Lung (tissue), 12 donors: Measurements from ENCODE around the gene UBXN10. TPM values are rescaled to one million over a fixed set of nuclear protein-coding genes. Genes with fewer than 3 reads are reported as not detected.

Experiments
- ATAC-seq: fragments of 200-7000 bp; cut with Tn5 transposase; one replicate; pipeline ENCODE4 v1.9.1; 2020; ENCODE audit warnings: moderate number of reproducible peaks; ENCODE audit not compliant: insufficient read depth, low FRiP score
- DNase-seq, 3 donors: peaks; one replicate each; pipeline ENCODE4 v3.0.0-alpha.2; 2013 to 2017
- H3K27ac ChIP-seq, 2 donors: one replicate each; pipeline ENCODE4 v1.5.1; 2013; ENCODE audit warnings: mild to moderate bottlenecking in 2 of 2, moderate library complexity in 2 of 2, control low read depth in 1 of 2, inconsistent platforms in 1 of 2, low read depth in 1 of 2, low read length in 1 of 2
- H3K27me3 ChIP-seq, 3 donors: one replicate each; pipeline ENCODE4 v1.5.1; 2013; ENCODE audit warnings: low read length in 2 of 3; ENCODE audit not compliant: control insufficient read depth in 3 of 3, insufficient read depth in 3 of 3
- H3K36me3 ChIP-seq, 4 donors: one replicate each; pipeline ENCODE4 v1.5.1; 2013; ENCODE audit warnings: low read length in 4 of 4, mild to moderate bottlenecking in 1 of 4, moderate library complexity in 1 of 4; ENCODE audit not compliant: control insufficient read depth in 4 of 4, insufficient read depth in 4 of 4
- H3K4me1 ChIP-seq, 5 donors: one replicate each; pipeline ENCODE4 v1.5.1; 2013; ENCODE audit warnings: low read length in 5 of 5, mild to moderate bottlenecking in 2 of 5, moderate library complexity in 1 of 5; ENCODE audit not compliant: control insufficient read depth in 5 of 5, insufficient read depth in 5 of 5
- H3K4me3 ChIP-seq: one replicate; pipeline ENCODE4 v1.5.1; 2013; ENCODE audit warnings: mild to moderate bottlenecking, control low read depth, moderate library complexity
- H3K9ac ChIP-seq, 2 donors: one replicate each; pipeline ENCODE4 v1.5.1; 2013; ENCODE audit warnings: low read length in 2 of 2, control low read depth in 1 of 2; ENCODE audit not compliant: insufficient read depth in 1 of 2
- H3K9me3 ChIP-seq, 4 donors: one replicate each; pipeline ENCODE4 v1.5.1; 2013; ENCODE audit warnings: low read length in 3 of 4, mild to moderate bottlenecking in 1 of 4, moderate library complexity in 1 of 4; ENCODE audit not compliant: control insufficient read depth in 4 of 4, insufficient read depth in 3 of 4
- CTCF ChIP-seq: IDR thresholded peaks from 2 replicates; pipeline ENCODE4 v1.5.1; 2012; ENCODE audit warnings: mild to moderate bottlenecking; ENCODE audit errors: control extremely low read depth, extremely low read depth
- WGBS, 2 donors: extraction: QIAGEN DNeasy Blood & Tissue Kit; methylation state at CpG; one replicate each; pipeline ENCODE4 v1.1.7; 2013; 5-methylcytosine and 5-hydroxymethylcytosine counted together
- polyA plus RNA-seq, 2 donors: library from polyadenylated mRNA; stranded (reverse); fragments of 200-250 nt; gene quantifications; one replicate each; pipeline ENCODE4 v1.2.1, GENCODE V29; 2013
- total RNA-seq, 2 donors: library from RNA; depleted of rRNA in 1 of 2; stranded (reverse); fragments of >200 nt in 1 of 2; gene quantifications; one replicate each; pipeline ENCODE4 v1.2.1, GENCODE V29; 2014 to 2021
- donor health status: control.
- donor health status: control.
- donor health status: Bipolar disorder and iron deficiency.
- donor health status: healthy.
- donor health status: DM: yes; HTN: yes; CAD: no.

The UBXN10 gene
- total and polyA plus RNA-seq, 4 donors, result 2.5 to 19.7 (median 12.3) TPM

GRCh38 chr1:20220036-20220435 is 34.1 kb downstream of the UBXN10 start:
- peaks cover 0 to 14% (median 5%) of the 10 kb centered on the region in 3 donors for H3K27me3 ChIP-seq
- H3K4me1 ChIP-seq, result no peaks in the 10 kb centered on the region
- ATAC-seq (no peak), DNase-seq (no peak)
- WGBS, 2 donors, result 63 to 71% methylated on average over 5 of the region's 5 CpGs
- no peak overlapping the region for H3K9ac ChIP-seq
- H3K9me3 ChIP-seq, result peaks cover 0 to 2% (median 0%) of the 10 kb centered on the region in 4 donors
- no peak overlapping the region for H3K27ac ChIP-seq
- no peak for TF ChIP-seq CTCF
- H3K4me3 ChIP-seq, result no peak overlapping the region
- no peaks in the 10 kb centered on the region for H3K36me3 ChIP-seq

- no peak overlapping the region for H3K4me3 ChIP-seq
- DNase-seq, result no peak
- no peaks in the 10 kb centered on the region for H3K36me3 ChIP-seq
- 28 to 65% methylated on average over 2 of the region's 2 CpGs for WGBS, 2 donors
- H3K9ac ChIP-seq, result no peak overlapping the region
- no peak overlapping the region for H3K27ac ChIP-seq
- TF ChIP-seq CTCF, result no peak
- H3K9me3 ChIP-seq, result no peaks in the 10 kb centered on the region
- peaks cover 0 to 11% (median 5%) of the 10 kb centered on the region in 3 donors for H3K27me3 ChIP-seq
- no peak for ATAC-seq
- peaks cover 0 to 5% (median 0%) of the 10 kb centered on the region in 5 donors for H3K4me1 ChIP-seq
Observed at GRCh38 chr1:20223106-20223505, 37.2 kb downstream of the UBXN10 start.

- TF ChIP-seq CTCF, result no peak
- H3K4me3 ChIP-seq, result no peak overlapping the region
- H3K27ac ChIP-seq, result no peak overlapping the region
- no peaks in the 10 kb centered on the region for H3K9me3 ChIP-seq
- H3K4me1 ChIP-seq, result peaks cover 0 to 6% (median 0%) of the 10 kb centered on the region in 5 donors
- H3K9ac ChIP-seq, result no peak overlapping the region
- ATAC-seq (no peak), DNase-seq (no peak)
- no peaks in the 10 kb centered on the region for H3K36me3 ChIP-seq
- H3K27me3 ChIP-seq, result peaks cover 0 to 11% (median 5%) of the 10 kb centered on the region in 3 donors
- 36 to 43% methylated on average over 18 of the region's 18 CpGs for WGBS, 2 donors
Observed at GRCh38 chr1:20223551-20224419, 37.9 kb downstream of the UBXN10 start.
